Activated CD4-positive, alpha-beta T cell treated with anti-CD3 and anti-CD28 coated beads for 36 hours (primary cell): ENCODE measurements around the gene COX19. TPM values are rescaled to one million over a fixed set of nuclear protein-coding genes. Genes with fewer than 3 reads are reported as not detected.

Experiments
- ATAC-seq: fragments of 200-7000 bp; cut with Tn5 transposase; one replicate; pipeline ENCODE4 v1.10.0; 2021; ENCODE audit warnings: mild to moderate bottlenecking, moderate library complexity
- CTCF ChIA-PET: fragments of 350-600 bp; sonication (Branson Sonifier 250); formaldehyde crosslinking; loops from one replicate; lab custom pipeline; 2021; ENCODE audit warnings: antibody characterized with exemption; lab: Charles Lee
- POLR2A ChIA-PET: fragments of 350-600 bp; sonication (Branson Sonifier 250); formaldehyde crosslinking; loops from one replicate; lab custom pipeline; 2021; ENCODE audit warnings: antibody characterized with exemption, inconsistent platforms; lab: Charles Lee
- DNase-seq: peaks from one replicate; pipeline ENCODE4 v3.0.0-alpha.2; 2020
- H3K27ac Mint-ChIP-seq: one replicate; pipeline ENCODE4 v1.8.0; 2021; ENCODE audit warnings: mixed read lengths
- H3K27me3 Mint-ChIP-seq: one replicate; pipeline ENCODE4 v1.8.0; 2021; ENCODE audit warnings: mixed read lengths
- H3K36me3 Mint-ChIP-seq: one replicate; pipeline ENCODE4 v1.8.0; 2021; ENCODE audit warnings: low read depth, mixed read lengths
- H3K4me1 Mint-ChIP-seq: one replicate; pipeline ENCODE4 v1.8.0; 2021; ENCODE audit warnings: mixed read lengths
- H3K4me3 Mint-ChIP-seq: one replicate; pipeline ENCODE4 v1.8.0; 2021; ENCODE audit warnings: mild to moderate bottlenecking, moderate library complexity, mixed read lengths
- H3K9me3 Mint-ChIP-seq: one replicate; pipeline ENCODE4 v1.8.0; 2021; ENCODE audit warnings: low read depth, mixed read lengths
- intact Hi-C, 2 experiments: fragments of 100-400 bp; cut with DNase I in 1 of 2; cut with micrococcal nuclease in 1 of 2; formaldehyde crosslinking; loops; one replicate each; pipeline versions ENCODE4 v1.14.2 to v1.15.1; 2022 to 2024; cut with DNase I, micrococcal nuclease
- total RNA-seq, 2 experiments: library from RNA; stranded (reverse); gene quantifications; one replicate each; pipeline ENCODE4 v1.2.3, GENCODE V29; 2021

Gene COX19
- total RNA-seq, 2 experiments from 2014 or later = 11.3 to 14.6 TPM

DNA sequence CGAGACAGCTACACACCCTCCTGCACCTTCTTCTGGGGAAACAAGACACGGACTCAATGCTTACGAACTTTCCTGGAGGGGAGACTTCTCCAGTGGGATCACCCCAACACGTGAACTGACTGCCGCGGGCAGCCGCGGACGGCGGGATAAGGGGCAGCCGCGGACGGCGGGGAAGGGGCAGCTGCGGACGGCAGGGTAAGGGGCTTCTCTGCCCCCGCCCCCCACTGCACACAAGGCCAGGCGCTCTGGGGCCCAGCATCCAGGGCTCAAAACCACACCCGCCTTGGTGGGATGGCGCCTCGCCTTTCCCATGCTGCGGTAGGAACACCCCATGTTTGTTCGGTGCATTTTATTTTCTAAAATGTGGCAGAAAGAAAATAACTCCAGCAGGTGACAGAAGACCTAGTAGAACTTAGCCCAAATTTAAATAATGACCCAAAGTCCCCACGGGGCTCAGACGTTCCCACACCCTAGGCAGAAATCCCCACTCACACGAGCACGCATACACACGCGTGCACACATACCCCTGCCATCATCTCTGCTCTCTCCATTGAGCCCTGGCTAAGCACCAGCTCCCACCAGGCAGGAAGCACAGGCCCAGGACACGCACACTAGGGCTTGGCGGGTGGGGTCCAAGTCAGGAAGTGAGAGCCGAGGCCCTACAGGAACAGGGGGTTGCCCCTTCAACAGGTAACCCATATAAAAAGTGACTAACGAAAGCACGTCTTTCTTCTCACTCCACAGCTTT is 42.4 kb upstream of the COX19 start:
- ChIA-PET POLR2A (no interaction called here), CTCF (no interaction called here)
- H3K9me3 Mint-ChIP-seq = peaks cover 2% of the 10 kb centered on the region
- H3K36me3 Mint-ChIP-seq = peaks cover 14% of the 10 kb centered on the region
- intact Hi-C loops = no loop called here
- H3K4me1 Mint-ChIP-seq = peaks cover 2% of the 10 kb centered on the region
- DNase-seq (no peak), ATAC-seq (no peak)
- peak overlapping the region; percentile 35 for H3K27ac Mint-ChIP-seq
- no peak overlapping the region for H3K4me3 Mint-ChIP-seq
- no peaks in the 10 kb centered on the region for H3K27me3 Mint-ChIP-seq

DNA sequence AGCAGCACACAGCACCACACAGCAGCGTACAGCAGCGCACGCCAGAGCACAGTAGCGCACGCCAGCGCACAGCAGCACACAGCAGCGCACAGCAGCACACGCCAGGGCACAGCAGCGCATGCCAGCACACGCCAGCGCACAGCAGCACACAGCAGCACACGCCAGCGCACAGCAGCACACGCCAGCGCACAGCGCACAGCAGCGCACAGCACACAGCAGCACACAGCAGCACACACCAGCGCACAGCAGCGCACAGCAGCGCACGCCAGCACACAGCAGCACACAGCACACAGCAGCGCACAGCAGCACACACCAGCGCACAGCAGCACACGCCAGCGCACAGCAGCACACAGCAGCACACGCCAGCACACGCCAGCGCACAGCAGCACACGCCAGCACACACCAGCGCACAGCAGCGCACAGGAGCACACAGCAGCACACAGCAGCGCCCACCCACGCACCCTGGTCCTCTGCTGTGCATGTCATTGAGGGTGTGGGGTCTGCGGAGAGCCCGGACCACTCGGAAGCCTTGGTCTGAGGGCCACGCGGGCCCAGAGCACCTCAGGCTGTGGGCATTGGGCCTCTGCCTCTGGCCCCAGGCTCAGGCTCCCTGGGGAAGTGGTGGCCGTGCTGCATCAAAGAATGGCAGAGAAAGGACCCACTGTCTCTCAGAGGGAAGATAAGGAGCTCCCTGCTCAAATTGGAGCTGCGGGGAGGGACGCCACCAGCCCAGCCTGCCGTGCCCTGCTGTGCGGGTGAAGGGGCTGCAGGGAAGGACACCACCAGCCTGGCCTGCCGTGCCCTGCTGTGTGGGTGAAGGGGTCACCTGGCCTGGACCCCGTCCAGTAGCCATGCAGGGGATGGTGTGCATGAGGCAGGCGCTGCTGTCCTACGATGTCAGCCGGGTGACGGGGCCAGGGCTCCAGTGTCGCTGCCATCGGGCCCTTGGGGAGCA is 41.5 kb upstream of the COX19 start:
- Mint-ChIP-seq H3K9me3 (peaks cover 2% of the 10 kb centered on the region), H3K4me1 (peaks cover 2% of the 10 kb centered on the region), H3K27me3 (no peaks in the 10 kb centered on the region), H3K27ac (no peak overlapping the region), H3K36me3 (peaks cover 10% of the 10 kb centered on the region), H3K4me3 (no peak overlapping the region)
- intact Hi-C loops = no loop called here
- ChIA-PET CTCF (no interaction called here), POLR2A (no interaction called here)
- ATAC-seq = no peak
- DNase-seq = no peak

DNA sequence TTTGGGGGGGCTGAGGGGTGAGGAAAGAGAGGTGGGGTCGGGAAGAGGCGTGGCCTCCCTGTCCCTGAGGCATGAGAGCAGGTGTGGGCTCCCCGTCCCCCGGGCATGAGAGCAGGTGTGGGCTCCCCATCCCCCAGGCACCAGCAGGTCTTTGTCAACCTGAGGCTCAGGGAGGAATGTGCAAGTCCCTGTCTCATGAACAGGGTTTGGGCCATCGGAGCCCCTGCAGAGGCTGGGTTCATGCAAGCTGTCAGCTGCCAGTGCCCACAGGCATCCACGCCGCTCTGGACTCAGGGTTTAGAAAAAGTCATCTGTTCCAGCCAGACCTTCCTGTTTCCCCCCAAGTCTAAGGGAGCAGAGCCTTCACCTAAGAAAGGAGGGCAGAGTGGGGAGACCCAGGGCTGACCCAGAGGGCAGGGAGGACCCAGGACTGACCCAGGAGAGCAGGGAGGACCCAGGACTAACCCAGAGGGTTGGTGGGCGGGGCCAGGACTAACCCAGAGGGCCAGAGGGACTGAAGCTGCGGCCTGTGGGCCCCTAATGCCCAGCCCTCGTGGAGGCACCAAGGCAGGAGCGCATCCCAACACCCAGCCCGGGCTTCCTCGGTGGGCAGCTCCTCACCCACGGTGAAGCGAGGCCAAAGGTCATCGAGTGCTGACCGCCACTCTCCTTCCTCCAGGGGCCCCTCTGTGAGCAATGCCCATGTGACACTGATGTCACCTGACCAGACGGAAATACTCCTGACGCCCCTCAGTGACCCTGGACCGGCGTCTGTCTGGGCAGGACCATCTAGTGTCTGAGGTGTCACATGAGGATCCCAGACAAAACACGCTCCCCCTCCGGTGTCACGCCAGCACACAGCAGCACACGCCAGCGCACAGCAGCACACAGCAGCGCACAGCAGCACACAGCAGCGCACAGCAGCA is 40.1 kb upstream of the COX19 start:
- Mint-ChIP-seq H3K9me3 (no peaks in the 10 kb centered on the region), H3K4me3 (no peak overlapping the region), H3K36me3 (peaks cover 3% of the 10 kb centered on the region), H3K27me3 (no peaks in the 10 kb centered on the region), H3K4me1 (peaks cover 8% of the 10 kb centered on the region), H3K27ac (no peak overlapping the region)
- ATAC-seq = no peak
- POLR2A ChIA-PET = no interaction called here
- intact Hi-C loops = no loop called here
- no peak for DNase-seq
- CTCF ChIA-PET = no interaction called here

DNA sequence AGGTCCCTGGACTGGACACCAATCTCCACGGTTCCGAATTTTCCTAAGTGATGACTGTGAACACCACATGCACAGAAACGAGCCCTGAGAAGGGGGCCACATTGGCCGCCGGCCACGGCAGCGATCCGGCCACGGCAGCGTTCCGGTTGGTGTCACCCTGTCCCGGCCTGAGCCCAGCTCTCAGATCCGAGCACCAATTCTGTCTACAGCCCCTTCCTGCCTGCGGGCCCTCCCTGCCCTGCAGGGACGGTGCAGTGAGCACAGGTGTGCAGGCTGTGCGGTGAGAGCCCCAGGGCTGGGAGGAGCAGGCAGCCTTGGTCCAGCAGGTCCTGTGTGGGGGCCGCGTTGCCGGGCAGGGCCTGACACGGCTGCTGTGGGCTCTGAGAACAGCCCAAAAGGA is 39.3 kb upstream of the COX19 start:
- Mint-ChIP-seq H3K27me3 (no peaks in the 10 kb centered on the region), H3K4me1 (peaks cover 8% of the 10 kb centered on the region), H3K36me3 (peaks cover 3% of the 10 kb centered on the region), H3K9me3 (no peaks in the 10 kb centered on the region), H3K27ac (no peak overlapping the region), H3K4me3 (no peak overlapping the region)
- CTCF ChIA-PET = no interaction called here
- intact Hi-C loops = no loop called here
- POLR2A ChIA-PET = no interaction called here
- ATAC-seq (no peak), DNase-seq (no peak)

DNA sequence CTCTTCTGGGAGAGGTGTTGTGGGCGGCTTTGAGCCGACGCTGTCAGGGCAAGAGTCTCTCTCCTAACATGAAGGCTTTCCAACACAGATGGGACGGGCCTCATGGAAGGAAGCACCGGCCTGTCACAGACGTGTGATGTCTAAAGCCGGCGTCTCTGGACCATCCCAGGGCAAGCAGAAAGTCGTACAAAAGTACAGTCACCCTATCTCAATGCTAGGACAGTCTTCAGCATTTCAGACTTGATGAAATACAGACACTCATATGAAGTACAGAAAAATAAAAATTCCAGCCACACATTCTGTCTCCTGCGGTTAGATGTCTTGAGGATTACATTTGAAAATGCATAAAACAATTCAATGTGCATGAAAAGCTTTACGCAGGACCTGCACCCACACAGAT is 38.2 kb upstream of the COX19 start:
- intact Hi-C loops = no loop called here
- Mint-ChIP-seq H3K4me1 (peaks cover 8% of the 10 kb centered on the region), H3K36me3 (peaks cover 6% of the 10 kb centered on the region), H3K9me3 (no peaks in the 10 kb centered on the region), H3K27me3 (no peaks in the 10 kb centered on the region), H3K27ac (no peak overlapping the region), H3K4me3 (no peak overlapping the region)
- CTCF ChIA-PET = no interaction called here
- no peak for DNase-seq
- POLR2A ChIA-PET = no interaction called here
- ATAC-seq = no peak

DNA sequence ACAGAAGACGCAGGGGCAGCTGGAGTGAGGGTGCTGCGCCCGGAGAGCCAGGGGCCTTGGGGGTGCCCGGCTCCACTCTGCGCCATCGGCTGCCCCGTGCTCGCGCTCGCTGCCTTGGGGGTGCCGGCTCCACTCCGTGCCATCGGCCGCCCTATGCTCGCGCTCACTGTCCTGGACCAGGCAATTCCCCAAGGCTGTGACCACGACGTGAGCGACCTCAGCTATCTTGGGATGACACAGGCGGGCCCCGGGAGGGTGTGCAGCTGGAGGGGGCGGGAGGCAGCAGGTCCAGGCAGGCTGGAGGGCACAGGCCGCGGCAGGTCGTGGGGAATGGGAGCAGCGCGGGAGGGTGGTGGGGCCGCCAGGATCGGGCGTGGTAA is 37.4 kb upstream of the COX19 start:
- Mint-ChIP-seq H3K27ac (no peak overlapping the region), H3K36me3 (peaks cover 5% of the 10 kb centered on the region), H3K27me3 (no peaks in the 10 kb centered on the region), H3K9me3 (no peaks in the 10 kb centered on the region), H3K4me1 (peaks cover 6% of the 10 kb centered on the region), H3K4me3 (no peak overlapping the region)
- intact Hi-C loops = no loop called here
- CTCF ChIA-PET = no interaction called here
- POLR2A ChIA-PET = no interaction called here
- peak; percentile 9 for ATAC-seq
- no peak for DNase-seq

GRCh38 chr7:1012004-1012715 is 36.8 kb upstream of the COX19 start:
- peaks cover 6% of the 10 kb centered on the region for H3K4me1 Mint-ChIP-seq
- no peak for DNase-seq
- no peaks in the 10 kb centered on the region for H3K9me3 Mint-ChIP-seq
- CTCF ChIA-PET = interaction anchor here (0.7 kb wide), 1 partner anchor 32 kb away, joined by 3 read pairs; the partner anchor contains the start of gene GPR146
- no peaks in the 10 kb centered on the region for H3K27me3 Mint-ChIP-seq
- H3K36me3 Mint-ChIP-seq = peaks cover 5% of the 10 kb centered on the region
- H3K27ac Mint-ChIP-seq = no peak overlapping the region
- no peak overlapping the region for H3K4me3 Mint-ChIP-seq
- intact Hi-C loops = no loop called here
- ATAC-seq = peak; percentile 13
- POLR2A ChIA-PET = no interaction called here

DNA sequence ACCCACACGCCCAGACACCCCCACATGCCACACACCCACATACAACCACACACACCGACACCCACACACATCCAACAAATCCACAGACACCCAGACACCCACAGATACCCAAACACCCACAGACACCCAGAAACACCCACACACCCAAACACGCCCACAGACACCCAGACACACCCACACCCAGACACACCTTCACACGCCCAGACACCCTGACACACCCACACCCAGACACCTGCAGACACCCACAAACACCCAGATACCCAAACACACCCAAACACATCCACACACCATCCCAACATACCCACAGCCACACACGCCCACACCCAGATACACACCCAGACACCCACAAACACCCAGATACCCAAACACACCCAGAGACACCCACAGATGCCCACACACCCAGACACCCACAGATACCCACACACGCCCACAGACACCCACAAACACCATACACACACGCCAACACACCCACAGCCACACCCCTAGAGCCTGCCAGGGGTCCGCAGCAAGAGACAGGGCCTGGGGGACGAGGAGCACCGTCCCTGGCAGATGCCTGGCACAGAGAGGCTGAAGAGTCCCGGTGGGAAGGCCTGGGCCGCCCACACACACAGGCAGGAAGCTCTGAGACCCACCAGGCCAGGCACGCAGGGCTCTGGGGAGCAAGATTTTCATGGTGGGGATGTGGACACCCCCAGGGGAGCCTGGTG is 36.1 kb upstream of the COX19 start:
- Mint-ChIP-seq H3K27ac (peak overlapping the region; percentile 31), H3K36me3 (peaks cover 5% of the 10 kb centered on the region), H3K9me3 (no peaks in the 10 kb centered on the region), H3K4me1 (peaks cover 6% of the 10 kb centered on the region), H3K4me3 (no peak overlapping the region), H3K27me3 (no peaks in the 10 kb centered on the region)
- ATAC-seq (no peak), DNase-seq (no peak)
- intact Hi-C loops = no loop called here
- POLR2A ChIA-PET = no interaction called here
- CTCF ChIA-PET = interaction anchor here (0.7 kb wide), 1 partner anchor 33 kb away, joined by 3 read pairs; the partner anchor contains the start of gene GPR146

DNA sequence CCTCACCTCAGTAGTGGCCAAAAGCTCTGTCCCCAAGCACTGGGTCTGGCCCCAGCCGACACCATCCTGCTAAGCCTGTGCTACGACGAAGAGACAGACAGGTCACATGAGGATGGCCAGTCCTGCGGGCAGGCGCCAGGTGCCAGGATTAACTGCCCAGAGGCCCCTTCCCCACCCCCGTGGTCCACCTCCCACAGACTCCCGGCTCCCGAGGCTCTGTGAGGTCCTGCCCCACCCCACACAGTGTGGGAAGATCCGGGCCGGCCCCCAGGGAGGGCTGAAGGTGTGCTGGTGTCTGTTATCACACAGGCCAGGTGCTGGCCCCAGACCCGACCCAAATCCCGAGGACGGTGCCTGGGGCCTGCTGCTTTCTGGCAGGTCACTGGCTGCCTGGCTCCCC is 34.9 kb upstream of the COX19 start:
- intact Hi-C loops = no loop called here
- H3K9me3 Mint-ChIP-seq = no peaks in the 10 kb centered on the region
- ATAC-seq (no peak), DNase-seq (no peak)
- ChIA-PET CTCF (no interaction called here), POLR2A (no interaction called here)
- peaks cover 5% of the 10 kb centered on the region for H3K36me3 Mint-ChIP-seq
- H3K27me3 Mint-ChIP-seq = no peaks in the 10 kb centered on the region
- H3K4me1 Mint-ChIP-seq = peaks cover 6% of the 10 kb centered on the region
- H3K4me3 Mint-ChIP-seq = no peak overlapping the region
- no peak overlapping the region for H3K27ac Mint-ChIP-seq

DNA sequence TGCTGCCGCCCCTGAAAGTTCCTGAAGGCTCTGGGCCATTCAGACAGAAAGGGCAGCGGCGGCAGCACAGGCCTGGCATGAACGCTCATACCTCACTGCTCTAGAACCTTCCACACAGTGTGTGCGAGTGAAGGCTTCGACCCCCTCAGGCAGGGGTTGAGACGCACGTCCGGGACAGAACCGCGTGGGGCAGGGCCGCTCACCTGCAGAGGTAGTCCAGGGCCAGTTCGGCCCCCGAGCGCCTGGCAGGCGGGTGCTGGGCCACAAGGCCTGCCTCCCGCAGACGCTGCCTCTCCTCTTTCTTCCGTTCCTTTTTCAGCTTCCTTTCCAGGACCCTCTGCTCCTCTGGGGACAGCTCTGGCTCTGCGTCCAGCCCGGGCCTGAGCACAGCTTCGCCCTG is 34.4 kb upstream of the COX19 start:
- Mint-ChIP-seq H3K36me3 (peaks cover 5% of the 10 kb centered on the region), H3K4me1 (peaks cover 6% of the 10 kb centered on the region), H3K27me3 (no peaks in the 10 kb centered on the region), H3K9me3 (no peaks in the 10 kb centered on the region), H3K4me3 (no peak overlapping the region), H3K27ac (no peak overlapping the region)
- intact Hi-C loops = no loop called here
- CTCF ChIA-PET = no interaction called here
- DNase-seq = no peak
- no peak for ATAC-seq
- POLR2A ChIA-PET = no interaction called here
